H1 (cell line): ENCODE data around the gene UHRF2. TPM values are rescaled to one million over a fixed set of nuclear protein-coding genes. Genes with fewer than 3 reads are reported as not detected.

ENCODE experiments used
- CTCF ChIA-PET: fragments of 300-600 bp; sonication (Branson Sonifier 250); formaldehyde crosslinking; loops from one replicate; lab custom pipeline; 2021; ENCODE audit not compliant: partially characterized antibody; lab: Charles Lee
- POLR2A ChIA-PET: fragments of 300-600 bp; sonication (Branson Sonifier 250); formaldehyde crosslinking; loops from one replicate; lab custom pipeline; 2021; ENCODE audit warnings: inconsistent platforms; ENCODE audit not compliant: partially characterized antibody; lab: Charles Lee
- DNase-seq, 2 experiments: peaks; one replicate each; pipeline versions ENCODE4 v3.0.0 to v3.0.0-alpha.2; 2010 to 2022; ENCODE audit warnings: low spot score in 2 of 2, low read depth in 1 of 2, mixed read lengths in 1 of 2
- FAIRE-seq: peaks from 2 replicates; lab custom pipeline; 2011; peaks lifted over from hg19 to GRCh38; lab: Jason Lieb, UNC
- H2AFZ ChIP-seq: 2 replicates; pipeline ENCODE4 v1.8.1; 2012; ENCODE audit warnings: low read length, inconsistent platforms
- H2AK5ac ChIP-seq: 2 replicates; pipeline ENCODE4 v1.6.1; 2013; ENCODE audit warnings: low read depth, low read length
- H2BK120ac ChIP-seq: replicated peaks from 2 replicates; pipeline ENCODE3; 2013; ENCODE audit warnings: low read depth, low read length, inconsistent platforms
- H2BK12ac ChIP-seq: 2 replicates; pipeline ENCODE4 v1.6.1; 2013; ENCODE audit warnings: low read depth, low read length
- H2BK15ac ChIP-seq: 2 replicates; pipeline ENCODE4 v1.6.1; 2013; ENCODE audit warnings: low read length
- H2BK20ac ChIP-seq: 2 replicates; pipeline ENCODE4 v1.6.1; 2013; ENCODE audit warnings: low read length
- H2BK5ac ChIP-seq: 2 replicates; pipeline ENCODE4 v1.6.1; 2013; ENCODE audit warnings: low read depth, low read length
- H3K14ac ChIP-seq: 2 replicates; pipeline ENCODE4 v1.6.1; 2013; ENCODE audit warnings: inconsistent platforms; ENCODE audit not compliant: insufficient read length
- H3K18ac ChIP-seq: 2 replicates; pipeline ENCODE4 v1.6.1; 2013; ENCODE audit warnings: low read length; ENCODE audit errors: extremely low read depth
- H3K23ac ChIP-seq: 2 replicates; pipeline ENCODE4 v1.6.1; 2013; ENCODE audit warnings: inconsistent platforms; ENCODE audit not compliant: insufficient read length
- H3K23me2 ChIP-seq: 2 replicates; pipeline ENCODE4 v1.6.1; 2013; ENCODE audit warnings: low read depth, low read length
- H3K27ac ChIP-seq: 2 replicates; pipeline ENCODE4 v1.6.1; 2011; ENCODE audit warnings: low read depth, low read length, inconsistent platforms
- H3K27me3 ChIP-seq, 4 experiments: replicated peaks in 1 of 4; 1 replicate in 1 of 4; 2 replicates in 3 of 4; pipeline versions ENCODE4 v1.6.1 to v1.8.1; 2011 to 2013; ENCODE audit warnings: low read length in 3 of 4, mild to moderate bottlenecking in 3 of 4, inconsistent platforms in 2 of 4, mixed read lengths in 2 of 4, moderate library complexity in 1 of 4; ENCODE audit not compliant: control insufficient read depth in 3 of 4, insufficient read depth in 3 of 4; ENCODE audit errors: extremely low read depth in 1 of 4
- H3K36me3 ChIP-seq, 4 experiments: 2 replicates each; pipeline versions ENCODE4 v1.6.1 to v1.8.1; 2011 to 2013; ENCODE audit warnings: mild to moderate bottlenecking in 4 of 4, low read length in 3 of 4, moderate library complexity in 2 of 4, control low read depth in 1 of 4, inconsistent platforms in 1 of 4; ENCODE audit not compliant: insufficient read depth in 4 of 4, control insufficient read depth in 2 of 4
- H3K4ac ChIP-seq: replicated peaks from 2 replicates; pipeline ENCODE3; 2013; ENCODE audit warnings: low read length, low read depth, mixed read lengths, inconsistent platforms; ENCODE audit not compliant: insufficient read length
- H3K4me1 ChIP-seq, 4 experiments: replicated peaks in 1 of 4; 1 replicate in 1 of 4; 2 replicates in 3 of 4; pipeline versions ENCODE4 v1.6.1 to v1.8.1; 2011 to 2013; ENCODE audit warnings: low read length in 3 of 4, inconsistent platforms in 2 of 4, mixed read lengths in 1 of 4; ENCODE audit not compliant: insufficient read depth in 4 of 4, control insufficient read depth in 3 of 4
- H3K4me2 ChIP-seq, 2 experiments: 2 replicates each; pipeline versions ENCODE4 v1.6.1 to v1.8.1; 2011 to 2013; ENCODE audit warnings: low read depth in 2 of 2, low read length in 2 of 2, control low read depth in 1 of 2, inconsistent platforms in 1 of 2, mild to moderate bottlenecking in 1 of 2; ENCODE audit not compliant: insufficient read depth in 1 of 2
- H3K4me3 ChIP-seq, 4 experiments: fragments of 200-600, 300-600 bp in 1 of 4; sonication (generic), shearing (Covaris generic), sonication (Bioruptor Twin) in 1 of 4; 2 replicates each; pipeline versions ENCODE4 v1.5.1 to v1.8.1; 2011 to 2016; ENCODE audit warnings: low read length in 4 of 4, low read depth in 3 of 4, control low read depth in 2 of 4, inconsistent platforms in 2 of 4, mild to moderate bottlenecking in 2 of 4, mixed read lengths in 1 of 4, moderate library complexity in 1 of 4; ENCODE audit not compliant: insufficient read depth in 2 of 4; ENCODE audit errors: extremely low read depth in 1 of 4
- H3K56ac ChIP-seq: replicated peaks from 2 replicates; pipeline ENCODE3; 2013; ENCODE audit warnings: low read depth, mild to moderate bottlenecking, mixed read lengths, low read length, inconsistent platforms; ENCODE audit not compliant: insufficient read length
- H3K79me1 ChIP-seq: 2 replicates; pipeline ENCODE4 v1.6.1; 2013; ENCODE audit warnings: low read depth, low read length, control low read depth
- H3K79me2 ChIP-seq, 2 experiments: 2 replicates each; pipeline versions ENCODE4 v1.6.1 to v1.8.1; 2012 to 2013; ENCODE audit warnings: low read length in 2 of 2, mild to moderate bottlenecking in 2 of 2, inconsistent platforms in 1 of 2; ENCODE audit not compliant: insufficient read depth in 2 of 2, control insufficient read depth in 1 of 2
- H3K9ac ChIP-seq, 4 experiments: replicated peaks in 1 of 4; 1 replicate in 1 of 4; 2 replicates in 3 of 4; pipeline versions ENCODE4 v1.6.1 to v1.8.1; 2011 to 2013; ENCODE audit warnings: low read depth in 3 of 4, low read length in 3 of 4, control low read depth in 2 of 4, mild to moderate bottlenecking in 2 of 4, moderate library complexity in 2 of 4, inconsistent platforms in 1 of 4; ENCODE audit errors: extremely low read depth in 1 of 4
- H3K9me3 ChIP-seq, 2 experiments: 2 replicates each; pipeline versions ENCODE4 v1.6.1 to v1.8.1; 2012 to 2013; ENCODE audit warnings: mild to moderate bottlenecking in 2 of 2, moderate library complexity in 2 of 2, control low read depth in 1 of 2, inconsistent platforms in 1 of 2, low read depth in 1 of 2, low read length in 1 of 2, mixed read lengths in 1 of 2; ENCODE audit not compliant: insufficient read depth in 2 of 2
- H4K20me1 ChIP-seq, 2 experiments: replicated peaks in 1 of 2; 2 replicates each; pipeline versions ENCODE3 to v1.8.1; 2011 to 2013; ENCODE audit warnings: inconsistent platforms in 2 of 2, low read length in 2 of 2, mild to moderate bottlenecking in 1 of 2; ENCODE audit not compliant: insufficient read depth in 2 of 2, control insufficient read depth in 1 of 2
- H4K5ac ChIP-seq: 2 replicates; pipeline ENCODE4 v1.6.1; 2013; ENCODE audit warnings: low read length, low read depth, mixed read lengths, inconsistent platforms; ENCODE audit not compliant: insufficient read length
- H4K8ac ChIP-seq: 2 replicates; pipeline ENCODE4 v1.8.0; 2013; ENCODE audit warnings: mild to moderate bottlenecking, moderate library complexity, low read length, inconsistent platforms; ENCODE audit not compliant: insufficient read depth; ENCODE audit errors: extremely low read depth
- H4K91ac ChIP-seq: replicated peaks from 2 replicates; pipeline ENCODE3; 2013; ENCODE audit warnings: low read length, mixed read lengths, inconsistent platforms; ENCODE audit not compliant: insufficient read length
- CTBP2 ChIP-seq: IDR thresholded peaks from 2 replicates; pipeline ENCODE4 v1.7.0; 2011; ENCODE audit warnings: borderline replicate concordance, mild to moderate bottlenecking, moderate library complexity, mixed read lengths, low read length; ENCODE audit not compliant: insufficient read depth, insufficient read length
- GABPA ChIP-seq: IDR thresholded peaks from 2 replicates; pipeline ENCODE4 v1.6.1; 2011; ENCODE audit warnings: mild to moderate bottlenecking, low read length, moderate library complexity, borderline replicate concordance; ENCODE audit not compliant: insufficient read depth
- RFX5 ChIP-seq: IDR thresholded peaks from 2 replicates; pipeline ENCODE4 v1.6.1; 2011; ENCODE audit warnings: low read depth, low read length, improper control_type of control experiment, borderline replicate concordance
- RNF2 ChIP-seq: fragments of 200-900, 300-1000 bp; sonication (generic); IDR thresholded peaks from 2 replicates; pipeline ENCODE4 v1.7.1; 2016; ENCODE audit warnings: borderline replicate concordance, low read depth, mild to moderate bottlenecking, antibody characterized with exemption, low read length; ENCODE audit not compliant: poor library complexity, severe bottlenecking; ENCODE audit errors: missing control alignments
- TAF7 ChIP-seq: optimal IDR thresholded peaks from 2 replicates; pipeline ENCODE3; 2011; ENCODE audit warnings: low read depth, mild to moderate bottlenecking, inconsistent platforms, low read length, moderate library complexity, borderline replicate concordance
- TCF12 ChIP-seq: IDR thresholded peaks from 2 replicates; pipeline ENCODE4 v1.6.1; 2011; ENCODE audit warnings: low read depth, mild to moderate bottlenecking, low read length
- WGBS, 2 experiments: shearing (Covaris generic) in 1 of 2; methylation state at CpG; one replicate each; pipeline versions ENCODE4 v1.1.6 to v1.1.7; 2013 to 2015; ENCODE audit warnings: low lambda C conversion rate in 2 of 2, mixed read lengths in 2 of 2, inconsistent platforms in 1 of 2, low coverage in 1 of 2, missing lambda C conversion rate in 1 of 2; ENCODE audit not compliant: insufficient replicate concordance in 2 of 2, insufficient coverage in 1 of 2, insufficient read length in 1 of 2; ENCODE audit errors: extremely low coverage in 1 of 2, missing lambda C conversion rate in 1 of 2; 5-methylcytosine and 5-hydroxymethylcytosine counted together
- long read RNA-seq, 2 experiments: library from RNA in 1 of 2; library from capped mRNA in 1 of 2; stranded (forward); transcript quantifications; one replicate each; pipeline ENCODE4 v2.0.0, GENCODE V29; 2021; ENCODE audit warnings: inconsistent platforms in 1 of 2
- polyA minus RNA-seq, 3 experiments: library from RNA; depleted of rRNA, polyadenylated mRNA; stranded (reverse); fragments of >200 nt; gene quantifications; 1 replicate in 2 of 3; 2 replicates in 1 of 3; pipeline ENCODE4 v1.2.3, GENCODE V29; 2011
- polyA plus RNA-seq, 7 experiments: library from polyadenylated mRNA; depleted of rRNA in 3 of 7; stranded (reverse) in 5 of 7; unstranded in 2 of 7; fragments of >200 nt in 5 of 7; fragments of 200-250 nt in 2 of 7; gene quantifications; 1 replicate in 5 of 7; 2 replicates in 1 of 7; 4 replicates in 1 of 7; pipeline versions ENCODE4 v1.2.1 to v1.2.3, GENCODE V29; 2011 to 2013; ENCODE audit warnings: missing spikeins in 2 of 7, mixed read lengths in 2 of 7
- total RNA-seq: library from RNA; stranded (reverse); fragmentation: NEBNext Ultra II Directional; extraction: Animal tissue kit (Norgen Biotek cat#: 25700); gene quantifications from 2 replicates; pipeline ENCODE4 v1.2.1, GENCODE V29; 2021

UHRF2 gene
- total RNA-seq, result 42.5 and 48.0 TPM in 2 replicates
- 31.8 and 32.5 TPM in 2 replicates for polyA plus RNA-seq (2011; rRNA removed)
- 33.3 TPM for polyA plus RNA-seq (2011; cell fraction: cytosol; rRNA removed)
- polyA plus RNA-seq (2011; cell fraction: nucleus; rRNA removed), result 47.8 TPM
- 21.0 to 37.0 TPM (median 26.4 TPM) in 4 replicates for polyA plus RNA-seq (2012, experiment 1 of 2)
- polyA plus RNA-seq (2012, experiment 2 of 2), result 4.8 TPM
- polyA plus RNA-seq (2013, experiment 1 of 2), result 22.1 TPM
- 18.5 TPM for polyA plus RNA-seq (2013, experiment 2 of 2)
- 55.1 and 68.7 TPM in 2 replicates for polyA minus RNA-seq (2011; rRNA and poly(A)+ RNA removed)
- polyA minus RNA-seq (2011; cell fraction: cytosol; rRNA and poly(A)+ RNA removed), result 37.2 TPM
- 123 TPM for polyA minus RNA-seq (2011; cell fraction: nucleus; rRNA and poly(A)+ RNA removed)
- long read RNA-seq, experiment 1, partial matches to known transcripts, result 12 of 21 reads
- long read RNA-seq, experiment 1, other reads (novel, unspliced or antisense), result 2 of 21 reads
- long read RNA-seq, experiment 2, partial matches to known transcripts, result 5 of 7 reads
- long read RNA-seq, experiment 2, other reads (novel, unspliced or antisense), result 2 of 7 reads

- H3K27ac ChIP-seq, result peak within 1 kb of the TSS; percentile 88
- peak within 1 kb of the TSS; percentile 62 for H3K56ac ChIP-seq
- ChIA-PET POLR2A (interaction anchor here (0.6 to 4.0 kb wide), 42 partner anchors 8 to 578 kb away, joined by 3 to 36 read pairs (median 4); a partner anchor contains a TSS), CTCF (interaction anchor here (0.5 to 2.2 kb wide), 10 partner anchors 10 to 363 kb away, joined by 3 to 10 read pairs (median 4); no protein-coding TSS in a partner anchor)
- no peak within 1 kb of the TSS; the same call in 1 of the 2 replicates for H2BK12ac ChIP-seq
- H2BK20ac ChIP-seq, result no peak within 1 kb of the TSS
- H3K23ac ChIP-seq, result no peak within 1 kb of the TSS
- H4K20me1 ChIP-seq, result peaks cover 21% of the 10 kb centered on the region in 2 experiments
- H3K23me2 ChIP-seq, result peaks cover 13% of the 10 kb centered on the region; the same call in 1 of the 2 replicates
- H3K27me3 ChIP-seq, result peaks cover 0 to 6% (median 0%) of the 10 kb centered on the region in 4 experiments; a peak in 2 of 7 replicates
- no peaks in the 10 kb centered on the region for H3K9me3 ChIP-seq
- H4K91ac ChIP-seq, result peak within 1 kb of the TSS; percentile 97
- peak within 1 kb of the TSS; percentile 86; the same call in 1 of the 2 replicates for H3K18ac ChIP-seq
- H4K5ac ChIP-seq, result peak within 1 kb of the TSS; percentile 92
- H2AFZ ChIP-seq, result peak within 1 kb of the TSS; percentile 95; the same call in 1 of the 2 replicates
- no peak within 1 kb of the TSS for H2AK5ac ChIP-seq
- H3K4me3 ChIP-seq, result peak within 1 kb of the TSS; percentile 90 to 97 (median 94)
- peak within 1 kb of the TSS; percentile 95 for H4K8ac ChIP-seq
- H3K79me2 ChIP-seq, result peaks cover 10 to 42% of the 10 kb centered on the region in 2 experiments
- H2BK15ac ChIP-seq, result no peak within 1 kb of the TSS
- no peak within 1 kb of the TSS for H3K14ac ChIP-seq
- no peak for FAIRE-seq
- H3K4me2 ChIP-seq, result peak within 1 kb of the TSS; percentile 78 to 83
- peak within 1 kb of the TSS; percentile 79 for H2BK120ac ChIP-seq
- H2BK5ac ChIP-seq, result peak within 1 kb of the TSS; percentile 90
- H3K79me1 ChIP-seq, result peaks cover 7% of the 10 kb centered on the region; the same call in 1 of the 2 replicates
- peak within 1 kb of the TSS; percentile 93 to 98 (median 96) for H3K9ac ChIP-seq
- DNase-seq, result peak; percentile 95 to 97
- peaks cover 0 to 7% (median 5%) of the 10 kb centered on the region in 4 experiments; a peak in 3 of 7 replicates for H3K4me1 ChIP-seq
- WGBS, 2 experiments, result 3% methylated on average over 83 of the region's 88 CpGs; no CpG with 5 or more reads in 1 of the 2 experiments
- no peaks in the 10 kb centered on the region for H3K36me3 ChIP-seq
- H3K4ac ChIP-seq, result peak within 1 kb of the TSS; percentile 88
- peak; percentile 89; the same call in 1 of the 2 replicates for TF ChIP-seq TCF12
- TF ChIP-seq RNF2, result no peak
- TF ChIP-seq RFX5, result no peak
- no peak for TF ChIP-seq CTBP2
- no peak for TF ChIP-seq GABPA
- TF ChIP-seq TAF7, result peak; percentile 83
Measured at GRCh38 chr9:6412487-6413364, at the start of gene UHRF2. UHRF2 (plus strand) TSS chr9:6413199; CDS start chr9:6413491, 292 bp downstream.
